ENCODE results near the gene SERINC2. TPM values are rescaled to one million over a fixed set of nuclear protein-coding genes. Genes with fewer than 3 reads are reported as not detected.

The SERINC2 gene
- total RNA-seq, 1 experiment from 2014 or later = 14.1 TPM

DNA sequence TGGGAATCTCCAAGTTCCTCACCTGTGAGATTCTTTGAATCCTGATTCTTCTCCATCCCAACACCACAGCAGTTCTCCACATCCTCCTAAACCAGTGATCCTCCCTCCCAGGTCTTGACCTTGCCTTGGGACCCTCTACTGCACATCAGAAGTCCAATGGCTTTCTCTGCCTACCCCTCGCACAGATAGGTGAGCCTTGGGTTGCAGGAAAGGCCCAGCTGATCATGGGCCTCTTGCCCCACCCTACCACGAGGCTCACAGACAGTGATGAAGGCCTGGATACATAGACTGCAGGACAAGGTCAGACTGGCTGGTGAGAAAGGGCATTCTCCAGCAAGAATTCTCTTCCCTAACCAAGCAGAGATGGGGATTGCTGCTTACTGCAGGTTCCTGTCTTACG lies 41.0 kb upstream of the SERINC2 start:
- Histone ChIP-seq H2AK5ac (ENCODE audit: insufficient read length, low read length) (no peak overlapping the region), H3K23me2 (ENCODE audit: insufficient read length, low read depth, low read length, poor library complexity, severe bottlenecking) (peaks cover 10% of the 10 kb centered on the region), H4K20me1 (ENCODE audit: control insufficient read depth, insufficient read depth, insufficient read length) (no peaks in the 10 kb centered on the region), H3K18ac (ENCODE audit: insufficient read length, low read depth, low read length) (no peak overlapping the region), H3K4me2 (ENCODE audit: insufficient read depth, insufficient read length, low read length) (peak overlapping the region; percentile 79), H3T11ph (ENCODE audit: low read length) (no peak overlapping the region), H3K23ac (ENCODE audit: insufficient read length, low read depth, low read length) (no peak overlapping the region), H3K9ac (ENCODE audit: extremely low read depth, insufficient read length, low read length) (no peak overlapping the region), H2BK5ac (ENCODE audit: insufficient read length, low read length) (no peak overlapping the region), H3K79me2 (ENCODE audit: insufficient read depth, low read length) (no peaks in the 10 kb centered on the region), H4K91ac (ENCODE audit: insufficient read length, low read depth, low read length) (no peak overlapping the region), H4K5ac (ENCODE audit: insufficient read length, low read depth, low read length) (no peak overlapping the region), H3K27ac (ENCODE audit: insufficient read length, low read depth, low read length) (no peak overlapping the region), H3K56ac (ENCODE audit: insufficient read length, low read depth, low read length) (no peak overlapping the region), H3K4me1 (ENCODE audit: insufficient read depth, low read length) (peaks cover 13% of the 10 kb centered on the region), H2BK120ac (ENCODE audit: low read depth, low read length, poor library complexity, severe bottlenecking) (no peak overlapping the region), H4K8ac (replicated peaks; ENCODE audit: insufficient read length, low read depth, low read length) (no peak overlapping the region), H3K27me3 (ENCODE audit: insufficient read depth, low read length) (no peaks in the 10 kb centered on the region), H2BK15ac (ENCODE audit: low read depth, low read length) (no peak overlapping the region), H3K9me3 (ENCODE audit: control insufficient read depth, low read depth, low read length) (no peaks in the 10 kb centered on the region), H2AFZ (ENCODE audit: low read length) (no peak overlapping the region), H3K4ac (ENCODE audit: low read depth, low read length) (no peak overlapping the region), H3K14ac (ENCODE audit: insufficient read depth, low read length) (no peak overlapping the region), H2BK12ac (ENCODE audit: insufficient read length, low read depth, low read length) (no peak overlapping the region), H2BK20ac (ENCODE audit: low read depth, low read length, poor library complexity, severe bottlenecking) (no peak overlapping the region), H3K79me1 (ENCODE audit: insufficient read depth, low read depth, low read length, poor library complexity, severe bottlenecking) (no peaks in the 10 kb centered on the region)
- Mint-ChIP-seq H3K4me1 (peaks cover 49 to 52% of the 10 kb centered on the region in 2 experiments), H3K27me3 (ENCODE audit: low read depth) (peaks cover 7% of the 10 kb centered on the region), H3K36me3 (ENCODE audit: insufficient read depth in 1 of 3, low read depth in 3 of 3) (peaks cover 4 to 10% (median 5%) of the 10 kb centered on the region in 3 experiments; a peak in 4 of 7 replicates), H3K9me3 (no peaks in the 10 kb centered on the region; a peak in 1 of 5 replicates), H3K27ac (no peak overlapping the region), H3K4me3 (peak overlapping the region in 1 of 2 experiments; percentile 79; a peak in 3 of 5 replicates)
- DNase-seq = no peak
- TF ChIP-seq, protein P1, sequence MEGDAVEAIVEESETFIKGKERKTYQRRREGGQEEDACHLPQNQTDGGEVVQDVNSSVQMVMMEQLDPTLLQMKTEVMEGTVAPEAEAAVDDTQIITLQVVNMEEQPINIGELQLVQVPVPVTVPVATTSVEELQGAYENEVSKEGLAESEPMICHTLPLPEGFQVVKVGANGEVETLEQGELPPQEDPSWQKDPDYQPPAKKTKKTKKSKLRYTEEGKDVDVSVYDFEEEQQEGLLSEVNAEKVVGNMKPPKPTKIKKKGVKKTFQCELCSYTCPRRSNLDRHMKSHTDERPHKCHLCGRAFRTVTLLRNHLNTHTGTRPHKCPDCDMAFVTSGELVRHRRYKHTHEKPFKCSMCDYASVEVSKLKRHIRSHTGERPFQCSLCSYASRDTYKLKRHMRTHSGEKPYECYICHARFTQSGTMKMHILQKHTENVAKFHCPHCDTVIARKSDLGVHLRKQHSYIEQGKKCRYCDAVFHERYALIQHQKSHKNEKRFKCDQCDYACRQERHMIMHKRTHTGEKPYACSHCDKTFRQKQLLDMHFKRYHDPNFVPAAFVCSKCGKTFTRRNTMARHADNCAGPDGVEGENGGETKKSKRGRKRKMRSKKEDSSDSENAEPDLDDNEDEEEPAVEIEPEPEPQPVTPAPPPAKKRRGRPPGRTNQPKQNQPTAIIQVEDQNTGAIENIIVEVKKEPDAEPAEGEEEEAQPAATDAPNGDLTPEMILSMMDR (conservative IDR thresholded peaks at IDR 0.05) = no peak
- no CpG with 5 or more reads among the region's 3 CpGs for WGBS (ENCODE audit: extremely low coverage, insufficient read length, low lambda C conversion rate)
